Lower lobe of right lung (tissue), 2 donors: ENCODE data around the gene BFSP1. TPM values are rescaled to one million over a fixed set of nuclear protein-coding genes. Genes with fewer than 3 reads are reported as not detected.
A peak's percentile ranks its signal among the peaks of the same experiment; 100 is the strongest.

Source experiments
- ATAC-seq, 2 donors: fragments of 200-7000 bp; cut with Tn5 transposase; one replicate each; pipeline ENCODE4 v1.9.1; 2020 to 2022; ENCODE audit warnings: mild to moderate bottlenecking in 2 of 2, moderate library complexity in 2 of 2
- DNase-seq: peaks from one replicate; pipeline ENCODE4 v3.0.0-alpha.2; 2020
- H3K27ac ChIP-seq: fragments of 200-600 bp; one replicate; pipeline ENCODE4 v1.8.0; 2022
- H3K27me3 ChIP-seq: fragments of 200-600 bp; one replicate; pipeline ENCODE4 v1.8.0; 2022; ENCODE audit warnings: low read depth
- H3K36me3 ChIP-seq: fragments of 200-600 bp; one replicate; pipeline ENCODE4 v1.8.0; 2022; ENCODE audit warnings: mild to moderate bottlenecking
- H3K4me1 ChIP-seq: fragments of 200-600 bp; one replicate; pipeline ENCODE4 v1.8.0; 2022
- H3K4me3 ChIP-seq: fragments of 200-600 bp; one replicate; pipeline ENCODE4 v1.8.0; 2022; ENCODE audit warnings: mild to moderate bottlenecking
- H3K9me3 ChIP-seq: fragments of 200-600 bp; one replicate; pipeline ENCODE4 v1.8.0; 2022
- intact Hi-C: fragments of 100-400 bp; cut with DNase I; formaldehyde crosslinking; loops from one replicate; pipeline ENCODE4 v1.11.0; 2022
- total RNA-seq: library from RNA; stranded (reverse); fragmentation: NEBNext Ultra II Directional; extraction: Animal tissue kit (Norgen Biotek cat#: 25700); gene quantifications from one replicate; pipeline ENCODE4 v1.2.1, GENCODE V29; 2021
- TF ChIP-seq, protein P1 (sequence below): fragments of 200-600 bp; IDR thresholded peaks from one replicate; pipeline ENCODE4 v1.8.0; 2022; ENCODE audit warnings: antibody characterized with exemption, mild to moderate bottlenecking
- donor health status: DM: no; HTN: yes; CAD: no; lungs with severe emphysema.

The BFSP1 gene
- total RNA-seq, 1 donor from 2014 or later = 2.4 TPM

DNA sequence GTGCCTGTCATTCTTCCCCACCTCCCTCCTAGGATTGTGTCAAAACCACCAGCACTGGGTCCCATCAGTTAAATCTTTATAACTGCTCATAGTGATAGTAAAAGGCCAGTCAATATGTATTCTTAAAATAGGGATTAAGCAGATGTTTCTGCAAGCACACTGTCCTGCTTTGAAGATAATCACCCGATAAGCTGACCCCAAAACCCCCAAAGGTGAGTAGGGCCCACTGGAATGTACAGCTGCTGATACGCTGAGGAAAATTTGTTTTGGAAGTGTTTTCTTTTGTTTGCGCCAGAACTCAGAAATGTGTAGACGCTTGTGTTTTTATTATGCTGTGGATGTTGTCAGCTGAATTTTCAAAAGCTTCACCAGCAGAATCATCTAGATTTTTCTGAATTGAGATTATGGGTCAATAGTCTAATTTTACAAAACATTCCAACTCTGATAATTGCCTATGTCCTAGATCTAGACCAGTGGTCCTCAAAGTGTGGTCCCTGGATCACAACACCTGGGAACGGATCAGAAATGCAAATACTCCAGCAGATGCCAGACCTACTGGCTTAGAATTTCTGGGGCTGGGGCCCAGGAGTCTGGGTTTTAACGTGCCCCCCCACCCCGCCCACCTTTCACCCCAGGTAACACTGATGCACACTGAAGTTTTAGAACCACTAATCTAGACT, 11.4 kb downstream of the BFSP1 start:
- intact Hi-C loops = no loop called here
- H3K27ac ChIP-seq = no peak overlapping the region
- ATAC-seq (no peak), DNase-seq (no peak)
- TF ChIP-seq, protein P1, sequence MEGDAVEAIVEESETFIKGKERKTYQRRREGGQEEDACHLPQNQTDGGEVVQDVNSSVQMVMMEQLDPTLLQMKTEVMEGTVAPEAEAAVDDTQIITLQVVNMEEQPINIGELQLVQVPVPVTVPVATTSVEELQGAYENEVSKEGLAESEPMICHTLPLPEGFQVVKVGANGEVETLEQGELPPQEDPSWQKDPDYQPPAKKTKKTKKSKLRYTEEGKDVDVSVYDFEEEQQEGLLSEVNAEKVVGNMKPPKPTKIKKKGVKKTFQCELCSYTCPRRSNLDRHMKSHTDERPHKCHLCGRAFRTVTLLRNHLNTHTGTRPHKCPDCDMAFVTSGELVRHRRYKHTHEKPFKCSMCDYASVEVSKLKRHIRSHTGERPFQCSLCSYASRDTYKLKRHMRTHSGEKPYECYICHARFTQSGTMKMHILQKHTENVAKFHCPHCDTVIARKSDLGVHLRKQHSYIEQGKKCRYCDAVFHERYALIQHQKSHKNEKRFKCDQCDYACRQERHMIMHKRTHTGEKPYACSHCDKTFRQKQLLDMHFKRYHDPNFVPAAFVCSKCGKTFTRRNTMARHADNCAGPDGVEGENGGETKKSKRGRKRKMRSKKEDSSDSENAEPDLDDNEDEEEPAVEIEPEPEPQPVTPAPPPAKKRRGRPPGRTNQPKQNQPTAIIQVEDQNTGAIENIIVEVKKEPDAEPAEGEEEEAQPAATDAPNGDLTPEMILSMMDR = no peak
- no peaks in the 10 kb centered on the region for H3K36me3 ChIP-seq
- H3K4me3 ChIP-seq = no peak overlapping the region
- H3K9me3 ChIP-seq = no peaks in the 10 kb centered on the region
- no peaks in the 10 kb centered on the region for H3K27me3 ChIP-seq
- H3K4me1 ChIP-seq = no peaks in the 10 kb centered on the region

- intact Hi-C loops = no loop called here
- DNase-seq = peak; percentile 58
- Histone ChIP-seq H3K27ac (no peak overlapping the region), H3K36me3 (no peaks in the 10 kb centered on the region), H3K4me1 (no peaks in the 10 kb centered on the region), H3K27me3 (no peaks in the 10 kb centered on the region), H3K9me3 (no peaks in the 10 kb centered on the region), H3K4me3 (no peak overlapping the region)
- peak; percentile 33 to 54 for ATAC-seq
- TF ChIP-seq, protein P1 = no peak
Observed at GRCh38 chr20:17518339-17519052, 12.7 kb downstream of the BFSP1 start.

DNA sequence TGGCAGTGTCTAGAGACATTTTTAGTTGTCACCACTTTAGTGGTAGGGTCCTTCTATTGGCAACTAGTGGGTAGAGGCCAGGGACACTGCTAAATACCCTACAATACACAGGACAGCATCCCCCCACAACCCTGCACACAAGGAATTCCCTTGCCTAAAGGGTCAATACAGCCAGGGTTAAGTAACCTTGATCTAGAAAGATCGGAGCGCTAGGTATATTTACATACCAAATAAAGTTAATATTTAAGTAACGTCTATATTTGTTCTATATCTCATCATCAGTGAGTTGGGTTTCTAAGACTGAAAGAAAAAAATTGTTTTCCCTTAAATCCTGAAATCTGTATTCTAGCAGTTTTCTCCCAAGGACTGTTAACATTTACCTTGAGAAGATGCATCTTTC, 16.1 kb downstream of the BFSP1 start:
- Histone ChIP-seq H3K27ac (no peak overlapping the region), H3K36me3 (no peaks in the 10 kb centered on the region), H3K9me3 (no peaks in the 10 kb centered on the region), H3K27me3 (no peaks in the 10 kb centered on the region), H3K4me1 (no peaks in the 10 kb centered on the region), H3K4me3 (no peak overlapping the region)
- ATAC-seq = no peak
- TF ChIP-seq, protein P1 = no peak
- intact Hi-C loops = no loop called here
- DNase-seq = no peak

GRCh38 chr20:17513939-17514338, 17.2 kb downstream of the BFSP1 start:
- no peak for DNase-seq
- H3K4me3 ChIP-seq = no peak overlapping the region
- TF ChIP-seq, protein P1 = no peak
- H3K27ac ChIP-seq = no peak overlapping the region
- ATAC-seq = no peak
- no peaks in the 10 kb centered on the region for H3K36me3 ChIP-seq
- no peaks in the 10 kb centered on the region for H3K4me1 ChIP-seq
- H3K9me3 ChIP-seq = no peaks in the 10 kb centered on the region
- no peaks in the 10 kb centered on the region for H3K27me3 ChIP-seq
- intact Hi-C loops = no loop called here

DNA sequence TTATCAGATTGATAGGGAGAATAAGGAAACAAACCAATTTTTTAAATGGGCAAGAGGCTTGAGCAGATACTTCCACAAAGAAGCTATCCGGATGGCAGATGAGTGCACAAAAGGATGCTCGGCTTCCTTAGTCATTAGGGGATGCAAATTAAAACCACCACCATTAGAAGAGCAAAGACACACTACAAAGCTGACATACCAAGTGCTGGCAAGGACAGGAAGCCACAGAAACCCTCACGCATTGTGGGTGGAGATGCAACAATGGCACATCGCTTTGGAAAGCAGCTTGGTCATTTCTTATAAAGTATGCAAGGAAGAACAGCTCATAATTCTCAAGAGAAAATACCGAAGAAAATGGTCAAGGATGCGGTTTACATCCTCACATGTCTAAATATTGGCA, 19.8 kb downstream of the BFSP1 start:
- H3K9me3 ChIP-seq = no peaks in the 10 kb centered on the region
- TF ChIP-seq, protein P1 = no peak
- no peak overlapping the region for H3K27ac ChIP-seq
- H3K27me3 ChIP-seq = no peaks in the 10 kb centered on the region
- H3K4me1 ChIP-seq = no peaks in the 10 kb centered on the region
- no peak for DNase-seq
- intact Hi-C loops = no loop called here
- no peaks in the 10 kb centered on the region for H3K36me3 ChIP-seq
- ATAC-seq = no peak
- no peak overlapping the region for H3K4me3 ChIP-seq
